Adipocyte (in vitro differentiated cells): ENCODE data around the gene RANGRF.

Experiments used
- DNase-seq: peaks from one replicate; pipeline ENCODE4 v3.0.0-alpha.2; 2015; ENCODE audit warnings: low read depth
- H3K27me3 ChIP-seq: replicated peaks from 2 replicates; pipeline ENCODE4 v1.7.0; 2013; ENCODE audit warnings: mild to moderate bottlenecking, low read length, moderate library complexity; ENCODE audit not compliant: control insufficient read depth, insufficient read depth
- H3K36me3 ChIP-seq: 2 replicates; pipeline ENCODE4 v1.7.0; 2013; ENCODE audit warnings: low read length, mild to moderate bottlenecking, moderate library complexity; ENCODE audit not compliant: control insufficient read depth, insufficient read depth, severe bottlenecking
- H3K4me1 ChIP-seq: 2 replicates; pipeline ENCODE4 v1.7.0; 2013; ENCODE audit warnings: mild to moderate bottlenecking, low read length, moderate library complexity; ENCODE audit not compliant: control insufficient read depth, insufficient read depth
- H3K4me3 ChIP-seq: 2 replicates; pipeline ENCODE4 v1.7.0; 2013; ENCODE audit warnings: mild to moderate bottlenecking, low read length, moderate library complexity
- H3K9ac ChIP-seq: 2 replicates; pipeline ENCODE4 v1.7.0; 2013; ENCODE audit warnings: mild to moderate bottlenecking, low read length, moderate library complexity
- H3K9me3 ChIP-seq: 2 replicates; pipeline ENCODE4 v1.7.0; 2013; ENCODE audit warnings: mild to moderate bottlenecking, low read length, moderate library complexity; ENCODE audit not compliant: control insufficient read depth

The RANGRF gene

GRCh38 chr17:8275421-8276290 is 12.8 kb upstream of the RANGRF start:
- H3K9ac ChIP-seq: no peak overlapping the region
- no peak overlapping the region for H3K4me3 ChIP-seq
- peaks cover 12% of the 10 kb centered on the region for H3K4me1 ChIP-seq
- H3K9me3 ChIP-seq: no peaks in the 10 kb centered on the region
- H3K27me3 ChIP-seq: no peaks in the 10 kb centered on the region
- no peaks in the 10 kb centered on the region for H3K36me3 ChIP-seq
- DNase-seq: no peak

GRCh38 chr17:8277317-8277716 is 11.2 kb upstream of the RANGRF start:
- Histone ChIP-seq H3K9me3 (no peaks in the 10 kb centered on the region), H3K36me3 (no peaks in the 10 kb centered on the region), H3K4me1 (peaks cover 15% of the 10 kb centered on the region), H3K4me3 (no peak overlapping the region), H3K9ac (no peak overlapping the region), H3K27me3 (no peaks in the 10 kb centered on the region)
- no peak for DNase-seq

DNA sequence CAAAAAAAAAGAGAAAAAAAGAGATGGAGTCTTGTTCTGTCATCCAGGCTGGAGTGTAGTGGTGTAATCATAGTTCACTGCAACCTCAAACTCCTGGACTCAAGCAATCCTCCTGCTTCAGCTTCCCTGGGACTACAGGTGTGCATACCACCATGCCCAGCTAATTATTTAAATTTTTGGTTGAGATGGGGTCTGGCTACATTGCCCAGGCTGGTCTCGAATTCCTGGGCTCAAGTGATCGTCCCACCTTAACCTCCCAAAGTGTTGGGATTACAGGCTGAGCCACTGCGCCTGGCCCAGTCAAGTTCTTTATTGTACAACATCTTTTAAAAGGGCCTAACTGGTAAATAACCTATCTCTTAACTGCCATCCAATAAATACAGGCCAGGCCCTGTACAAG is 6.1 kb upstream of the RANGRF start:
- Histone ChIP-seq H3K4me3 (no peak overlapping the region), H3K9me3 (no peaks in the 10 kb centered on the region), H3K36me3 (no peaks in the 10 kb centered on the region), H3K9ac (no peak overlapping the region), H3K27me3 (no peaks in the 10 kb centered on the region), H3K4me1 (peaks cover 21% of the 10 kb centered on the region)
- no peak for DNase-seq

DNA sequence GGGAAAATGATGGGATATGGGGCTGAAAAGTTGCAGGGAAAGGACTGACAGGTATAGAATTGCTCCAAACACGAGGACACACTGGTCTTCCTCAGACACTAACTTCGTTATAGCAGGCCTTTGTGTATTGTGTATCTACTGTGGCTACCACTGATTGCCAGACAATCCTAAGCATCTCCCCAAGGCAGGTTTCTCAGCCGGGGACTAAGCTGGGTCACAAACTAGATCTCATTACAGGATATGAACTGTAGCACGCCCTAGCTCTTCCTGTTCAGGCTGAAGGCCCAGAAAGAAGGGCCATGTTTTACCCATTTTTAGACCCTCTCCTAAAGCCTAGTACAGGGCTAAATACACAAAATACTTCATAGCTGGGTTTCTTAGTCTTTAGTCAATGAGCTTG is 5.1 kb upstream of the RANGRF start:
- no peaks in the 10 kb centered on the region for H3K27me3 ChIP-seq
- H3K4me1 ChIP-seq: peaks cover 26% of the 10 kb centered on the region
- no peaks in the 10 kb centered on the region for H3K36me3 ChIP-seq
- no peaks in the 10 kb centered on the region for H3K9me3 ChIP-seq
- no peak for DNase-seq
- no peak overlapping the region for H3K9ac ChIP-seq
- H3K4me3 ChIP-seq: no peak overlapping the region

GRCh38 chr17:8284126-8284525 is 4.3 kb upstream of the RANGRF start:
- H3K9me3 ChIP-seq: no peaks in the 10 kb centered on the region
- H3K27me3 ChIP-seq: no peaks in the 10 kb centered on the region
- H3K4me3 ChIP-seq: no peak overlapping the region
- peaks cover 22% of the 10 kb centered on the region for H3K4me1 ChIP-seq
- no peak for DNase-seq
- no peak overlapping the region for H3K9ac ChIP-seq
- no peaks in the 10 kb centered on the region for H3K36me3 ChIP-seq

DNA sequence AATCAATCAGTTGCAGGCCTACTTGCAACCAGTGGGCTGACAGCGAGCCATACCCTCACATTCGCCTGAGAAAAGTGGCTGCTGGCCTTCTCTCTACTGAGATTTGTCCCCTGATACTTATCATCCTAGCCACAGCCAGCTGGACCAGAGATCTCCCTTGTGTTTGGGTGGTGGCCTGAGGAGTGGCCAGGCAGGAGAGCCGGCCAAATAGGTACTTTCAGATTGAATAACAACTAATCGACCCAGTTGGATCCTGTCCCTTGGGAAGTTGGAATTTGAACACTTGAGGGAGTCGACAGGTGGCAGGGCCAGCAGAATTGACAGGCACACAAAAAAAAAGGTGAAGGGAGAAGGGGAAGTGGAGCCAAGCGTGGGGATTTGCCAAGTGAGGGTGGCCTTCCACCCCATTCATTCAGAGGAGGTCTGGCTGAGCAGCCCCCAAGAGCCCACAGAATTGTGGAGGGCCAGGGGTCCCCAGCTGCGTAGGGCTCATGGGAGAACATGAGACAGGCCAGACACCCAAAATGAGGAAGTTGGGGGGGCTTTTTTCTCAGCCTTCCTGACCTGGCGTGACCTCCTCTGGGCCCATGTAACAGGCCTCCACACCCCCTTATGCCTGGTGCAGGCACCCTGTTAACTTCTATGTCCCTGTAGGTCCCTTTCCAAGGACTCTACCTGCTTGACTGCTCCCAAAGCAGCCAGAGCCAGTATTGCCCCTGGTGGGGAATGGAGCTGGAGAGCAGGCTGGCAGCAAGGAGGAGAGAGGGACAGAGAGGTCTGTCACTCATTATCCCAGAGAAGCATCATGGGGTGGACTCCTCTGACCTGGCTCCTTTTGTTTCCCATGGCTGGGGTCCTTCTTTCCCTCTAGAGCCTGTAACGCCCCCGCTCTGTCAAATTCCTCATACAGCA is 2.9 kb upstream of the RANGRF start:
- H3K4me3 ChIP-seq: no peak overlapping the region
- no peak overlapping the region for H3K9ac ChIP-seq
- H3K36me3 ChIP-seq: no peaks in the 10 kb centered on the region
- no peaks in the 10 kb centered on the region for H3K9me3 ChIP-seq
- H3K4me1 ChIP-seq: peaks cover 25% of the 10 kb centered on the region
- no peak for DNase-seq
- H3K27me3 ChIP-seq: no peaks in the 10 kb centered on the region

DNA sequence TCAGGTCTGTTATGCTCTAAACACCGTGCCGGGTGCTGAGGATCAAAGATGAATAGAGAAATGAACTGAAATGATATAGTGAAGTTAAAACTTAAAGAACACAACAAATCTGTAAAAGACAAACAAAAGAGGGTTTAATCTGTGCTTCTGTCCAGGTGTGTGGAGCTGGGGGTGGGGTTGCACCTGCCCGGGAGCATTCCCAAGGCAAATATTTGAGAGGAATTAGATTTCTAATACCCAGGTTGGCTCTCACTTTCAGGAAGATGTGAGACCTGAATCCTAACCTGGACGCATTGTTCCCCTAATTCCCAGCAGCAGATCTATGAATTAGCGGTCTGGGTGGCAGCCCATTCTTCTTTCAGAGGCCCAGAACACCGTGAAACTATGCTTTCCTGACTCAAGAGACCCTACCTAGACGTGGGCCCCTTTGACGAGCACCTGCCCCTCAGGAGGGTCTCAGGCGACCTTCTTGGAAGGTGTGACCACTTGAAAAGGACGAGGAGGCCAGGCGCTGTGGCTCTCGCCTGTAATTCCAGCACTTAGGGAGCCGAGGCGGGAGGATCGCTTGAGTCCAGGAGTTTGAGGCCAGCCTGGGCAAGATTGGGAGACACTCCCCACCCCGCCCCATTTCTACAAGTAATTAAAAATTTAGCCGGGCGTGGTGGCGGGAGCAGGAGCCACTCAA is 677 bp upstream of the RANGRF start:
- no peaks in the 10 kb centered on the region for H3K27me3 ChIP-seq
- peak overlapping the region; percentile 91 for H3K9ac ChIP-seq
- H3K4me1 ChIP-seq: peaks cover 27% of the 10 kb centered on the region
- no peaks in the 10 kb centered on the region for H3K9me3 ChIP-seq
- no peaks in the 10 kb centered on the region for H3K36me3 ChIP-seq
- peak; percentile 30 for DNase-seq
- peak overlapping the region; percentile 92 for H3K4me3 ChIP-seq

- Histone ChIP-seq H3K9ac (peak overlapping the region; percentile 91), H3K9me3 (no peaks in the 10 kb centered on the region), H3K4me1 (peaks cover 33% of the 10 kb centered on the region), H3K4me3 (peak overlapping the region; percentile 92), H3K36me3 (no peaks in the 10 kb centered on the region), H3K27me3 (no peaks in the 10 kb centered on the region)
- no peak for DNase-seq
These were observed 580 bp downstream of the RANGRF start for GRCh38 chr17:8289103-8289397.

DNA sequence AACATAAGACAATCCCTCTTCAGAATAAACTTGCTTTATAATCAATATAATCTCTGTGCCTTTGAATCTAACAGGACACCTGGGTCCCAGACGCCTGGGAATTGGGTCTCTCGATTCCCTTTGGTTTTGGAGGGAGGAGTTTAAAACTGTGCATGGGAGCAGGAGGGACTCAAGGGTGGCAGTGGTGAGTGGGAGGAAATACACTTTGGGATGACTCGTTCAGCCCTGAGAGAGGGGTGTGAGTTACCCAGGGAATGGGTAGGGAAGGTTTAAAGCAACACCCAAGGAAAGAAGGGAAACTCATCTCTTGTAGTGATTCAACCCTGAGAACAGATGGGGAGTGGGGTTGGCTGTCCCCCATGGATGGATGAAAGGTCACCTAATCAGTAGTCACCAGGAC is 1.6 kb downstream of the RANGRF start:
- H3K27me3 ChIP-seq: no peaks in the 10 kb centered on the region
- peaks cover 39% of the 10 kb centered on the region for H3K4me1 ChIP-seq
- H3K9me3 ChIP-seq: no peaks in the 10 kb centered on the region
- no peak overlapping the region for H3K9ac ChIP-seq
- DNase-seq: no peak
- H3K4me3 ChIP-seq: no peak overlapping the region
- no peaks in the 10 kb centered on the region for H3K36me3 ChIP-seq

- H3K27me3 ChIP-seq: no peaks in the 10 kb centered on the region
- no peak for DNase-seq
- H3K4me3 ChIP-seq: peak overlapping the region; percentile 38
- no peaks in the 10 kb centered on the region for H3K36me3 ChIP-seq
- H3K9ac ChIP-seq: peak overlapping the region; percentile 10
- no peaks in the 10 kb centered on the region for H3K9me3 ChIP-seq
- H3K4me1 ChIP-seq: peaks cover 42% of the 10 kb centered on the region
These were observed 4.3 kb downstream of the RANGRF start for GRCh38 chr17:8292639-8293395.
